Measurements from ENCODE around the gene JUP. TPM values are rescaled to one million over a fixed set of nuclear protein-coding genes. Genes with fewer than 3 reads are reported as not detected.
"Not testable (repeated sequence)": the region's sequence is repeated elsewhere in the genome, so short reads cannot be mapped to it uniquely, and the experiment has no call there.

JUP gene
- under 1 TPM; 0.77 to 0.99 TPM for total RNA-seq

- CTCF ChIA-PET, result interaction anchor here (0.5 to 2.1 kb wide), 8 partner anchors 8 to 36 kb away, joined by 3 to 8 read pairs (median 4); partner anchors contain the start of gene P3H4
- POLR2A ChIA-PET, result no interaction called here
- DNase-seq, result peak; percentile 89
- H3K4me3 Mint-ChIP-seq, result peak within 1 kb of the TSS; percentile 56
- no peaks in the 10 kb centered on the region for H3K36me3 Mint-ChIP-seq (ENCODE audit: low read depth)
- peak within 1 kb of the TSS; percentile 50 for H3K27ac Mint-ChIP-seq
- peaks cover 37% of the 10 kb centered on the region for H3K27me3 Mint-ChIP-seq
- H3K9me3 Mint-ChIP-seq, result no peaks in the 10 kb centered on the region
- peaks cover 32% of the 10 kb centered on the region for H3K4me1 Mint-ChIP-seq
Measured at GRCh38 chr17:41786227-41787020, at the start of gene JUP. TSS of gene JUP (minus strand) at chr17:41786711. CDS start at chr17:41771854, 14,857 bp downstream.

GRCh38 chr17:41835800-41836549, 49.5 kb upstream of the JUP start, which contains the start of gene NT5C3B:
TSS of gene NT5C3B (minus strand) at chr17:41836232. CDS start at chr17:41836193, 39 bp downstream.
- CTCF ChIA-PET, result interaction anchor here (0.6 kb wide), 1 partner anchor 329 kb away, joined by 4 read pairs; no protein-coding TSS in a partner anchor
- peaks cover 4% of the 10 kb centered on the region for H3K36me3 Mint-ChIP-seq (ENCODE audit: low read depth)
- H3K27me3 Mint-ChIP-seq, result peaks cover 3% of the 10 kb centered on the region
- H3K27ac Mint-ChIP-seq, result peak within 1 kb of the TSS; percentile 50
- POLR2A ChIA-PET, result no interaction called here
- no peaks in the 10 kb centered on the region for H3K9me3 Mint-ChIP-seq
- DNase-seq, result peak; percentile 42
- H3K4me3 Mint-ChIP-seq, result peak within 1 kb of the TSS; percentile 76
- peaks cover 16% of the 10 kb centered on the region for H3K4me1 Mint-ChIP-seq

- Mint-ChIP-seq H3K4me1 (peaks cover 16% of the 10 kb centered on the region), H3K27me3 (peaks cover 3% of the 10 kb centered on the region), H3K36me3 (ENCODE audit: low read depth) (peaks cover 7% of the 10 kb centered on the region), H3K9me3 (no peaks in the 10 kb centered on the region), H3K4me3 (peak overlapping the region; percentile 74), H3K27ac (peak overlapping the region; percentile 16)
- POLR2A ChIA-PET, result no interaction called here
- DNase-seq, result no peak
- CTCF ChIA-PET, result interaction anchor here (0.6 to 0.7 kb wide), 2 partner anchors 34 to 329 kb away, joined by 3 to 4 read pairs; no protein-coding TSS in a partner anchor
Measured at GRCh38 chr17:41835214-41835799, 48.8 kb upstream of the JUP start.

GRCh38 chr17:41829961-41830360, 43.5 kb upstream of the JUP start:
- H3K9me3 Mint-ChIP-seq; H3K27ac Mint-ChIP-seq; DNase-seq; H3K27me3 Mint-ChIP-seq; H3K4me3 Mint-ChIP-seq; POLR2A ChIA-PET; H3K4me1 Mint-ChIP-seq; H3K36me3 Mint-ChIP-seq (ENCODE audit: low read depth): not testable (repeated sequence)
- CTCF ChIA-PET, result interaction anchor here (1.2 kb wide), 1 partner anchor 10 kb away, joined by 3 read pairs; no protein-coding TSS in a partner anchor

GRCh38 chr17:41825175-41825845, 38.8 kb upstream of the JUP start:
- H3K36me3 Mint-ChIP-seq (ENCODE audit: low read depth), result no peaks in the 10 kb centered on the region
- no peaks in the 10 kb centered on the region for H3K9me3 Mint-ChIP-seq
- CTCF ChIA-PET, result interaction anchor here (0.5 to 1.7 kb wide), 2 partner anchors 10 to 46 kb away, joined by 3 to 6 read pairs; no protein-coding TSS in a partner anchor

GRCh38 chr17:41824086-41824485, 37.6 kb upstream of the JUP start:
- Mint-ChIP-seq H3K36me3 (ENCODE audit: low read depth) (no peaks in the 10 kb centered on the region), H3K27ac (no peak overlapping the region), H3K27me3 (no peaks in the 10 kb centered on the region), H3K4me3 (no peak overlapping the region), H3K9me3 (no peaks in the 10 kb centered on the region), H3K4me1 (no peaks in the 10 kb centered on the region)
- DNase-seq, result no peak
- POLR2A ChIA-PET, result no interaction called here
- CTCF ChIA-PET, result interaction anchor here (2.3 kb wide), 1 partner anchor 13 kb away, joined by 7 read pairs; the partner anchor contains the start of gene P3H4

More at GRCh38 chr17:41825175-41825845, 38.8 kb upstream of the JUP start:
- Mint-ChIP-seq H3K4me3 (no peak overlapping the region), H3K27ac (no peak overlapping the region), H3K4me1 (no peaks in the 10 kb centered on the region), H3K27me3 (no peaks in the 10 kb centered on the region)
- POLR2A ChIA-PET, result no interaction called here
- no peak for DNase-seq

- Mint-ChIP-seq H3K4me3 (no peak overlapping the region), H3K4me1 (no peaks in the 10 kb centered on the region), H3K36me3 (ENCODE audit: low read depth) (no peaks in the 10 kb centered on the region), H3K9me3 (no peaks in the 10 kb centered on the region), H3K27me3 (no peaks in the 10 kb centered on the region), H3K27ac (no peak overlapping the region)
- no peak for DNase-seq
- ChIA-PET CTCF (interaction anchor here (0.6 to 2.3 kb wide), 2 partner anchors 12 to 21 kb away, joined by 4 to 7 read pairs; partner anchors contain the start of gene P3H4), POLR2A (no interaction called here)
Measured at GRCh38 chr17:41823580-41823979, 37.1 kb upstream of the JUP start.

- POLR2A ChIA-PET, result no interaction called here
- Mint-ChIP-seq H3K27me3 (no peaks in the 10 kb centered on the region), H3K4me1 (no peaks in the 10 kb centered on the region), H3K9me3 (no peaks in the 10 kb centered on the region), H3K27ac (no peak overlapping the region), H3K4me3 (no peak overlapping the region), H3K36me3 (ENCODE audit: low read depth) (no peaks in the 10 kb centered on the region)
- CTCF ChIA-PET, result interaction anchor here (0.6 to 2.3 kb wide), 5 partner anchors 12 to 30 kb away, joined by 3 to 7 read pairs (median 3); partner anchors contain the start of gene P3H4
- no peak for DNase-seq
Measured at GRCh38 chr17:41823141-41823524, 36.6 kb upstream of the JUP start.

- Mint-ChIP-seq H3K4me3 (no peak overlapping the region), H3K27ac (no peak overlapping the region), H3K27me3 (no peaks in the 10 kb centered on the region), H3K4me1 (no peaks in the 10 kb centered on the region), H3K36me3 (ENCODE audit: low read depth) (no peaks in the 10 kb centered on the region), H3K9me3 (no peaks in the 10 kb centered on the region)
- DNase-seq, result no peak
- CTCF ChIA-PET, result interaction anchor here (0.7 to 2.3 kb wide), 4 partner anchors 11 to 31 kb away, joined by 3 to 7 read pairs (median 3); partner anchors contain the start of gene P3H4
- POLR2A ChIA-PET, result no interaction called here
Measured at GRCh38 chr17:41822216-41823140, 36.0 kb upstream of the JUP start.

GRCh38 chr17:41821776-41822175, 35.3 kb upstream of the JUP start:
- Mint-ChIP-seq H3K9me3 (no peaks in the 10 kb centered on the region), H3K4me3 (no peak overlapping the region), H3K4me1 (no peaks in the 10 kb centered on the region), H3K27ac (no peak overlapping the region), H3K36me3 (ENCODE audit: low read depth) (no peaks in the 10 kb centered on the region), H3K27me3 (no peaks in the 10 kb centered on the region)
- CTCF ChIA-PET, result interaction anchor here (1.5 to 2.3 kb wide), 2 partner anchors 10 to 32 kb away, joined by 3 to 7 read pairs; partner anchors contain the start of gene P3H4
- POLR2A ChIA-PET, result no interaction called here
- no peak for DNase-seq

- H3K27ac Mint-ChIP-seq, result no peak overlapping the region
- H3K4me1 Mint-ChIP-seq, result peaks cover 2% of the 10 kb centered on the region
- H3K27me3 Mint-ChIP-seq, result peaks cover 8% of the 10 kb centered on the region
- H3K4me3 Mint-ChIP-seq, result no peak overlapping the region
- no peak for DNase-seq
- H3K36me3 Mint-ChIP-seq (ENCODE audit: low read depth), result no peaks in the 10 kb centered on the region
- CTCF ChIA-PET, result interaction anchor here (1.1 kb wide), 1 partner anchor 20 kb away, joined by 3 read pairs; no protein-coding TSS in a partner anchor
- H3K9me3 Mint-ChIP-seq, result no peaks in the 10 kb centered on the region
- POLR2A ChIA-PET, result no interaction called here
Measured at GRCh38 chr17:41818024-41818423, 31.5 kb upstream of the JUP start.

Measured in activated CD4-positive, alpha-beta T cell treated with anti-CD3 and anti-CD28 coated beads, Interleukin-2, amount 10 ng/mL, durations not matched to agents 7 days and 5 days (primary cell).